UCSD-AML1 (cell line): Measurements from ENCODE around the gene EPC1.
"Not testable (repeated sequence)": the region's sequence is repeated elsewhere in the genome, so short reads cannot be mapped to it uniquely, and the experiment has no call there.

Experiments used
- DNase-seq: peaks from one replicate; lab custom pipeline; 2025; ENCODE audit not compliant: unreplicated experiment; lab: John Stamatoyannopoulos, UW

The EPC1 gene

GRCh38 chr10:32346551-32347362 is at the start of gene EPC1:
TSS of gene EPC1 (minus strand) at chr10:32347158. CDS start at chr10:32346915, 243 bp downstream.
- peak; percentile 85 for DNase-seq

- DNase-seq = no peak
Observed at GRCh38 chr10:32393911-32394310, 47.0 kb upstream of the EPC1 start.

GRCh38 chr10:32392284-32392683 is 45.3 kb upstream of the EPC1 start:
- not testable (repeated sequence) for DNase-seq

- no peak for DNase-seq
Observed at GRCh38 chr10:32390193-32390592, 43.2 kb upstream of the EPC1 start.

GRCh38 chr10:32388258-32389027 is 41.5 kb upstream of the EPC1 start:
- DNase-seq = no peak

- DNase-seq = no peak
Observed at GRCh38 chr10:32386623-32387260, 39.8 kb upstream of the EPC1 start.

GRCh38 chr10:32384171-32384570 is 37.2 kb upstream of the EPC1 start:
- DNase-seq = no peak

GRCh38 chr10:32381165-32381564 is 34.2 kb upstream of the EPC1 start:
- no peak for DNase-seq

GRCh38 chr10:32379950-32380551 is 33.1 kb upstream of the EPC1 start:
- peak; percentile 19 for DNase-seq

- peak; percentile 12 for DNase-seq
Observed at GRCh38 chr10:32379318-32379949, 32.5 kb upstream of the EPC1 start.

GRCh38 chr10:32378363-32379317 is 31.7 kb upstream of the EPC1 start:
- peak; percentile 91 for DNase-seq

- no peak for DNase-seq
Observed at GRCh38 chr10:32377458-32378259, 30.7 kb upstream of the EPC1 start.

GRCh38 chr10:32376771-32377170 is 29.8 kb upstream of the EPC1 start:
- DNase-seq = no peak

- DNase-seq = no peak
Observed at GRCh38 chr10:32376097-32376496, 29.1 kb upstream of the EPC1 start.

GRCh38 chr10:32375631-32376030 is 28.7 kb upstream of the EPC1 start:
- no peak for DNase-seq

GRCh38 chr10:32374605-32375004 is 27.6 kb upstream of the EPC1 start:
- DNase-seq = no peak

- no peak for DNase-seq
Observed at GRCh38 chr10:32373496-32373895, 26.5 kb upstream of the EPC1 start.

- no peak for DNase-seq
Observed at GRCh38 chr10:32373031-32373430, 26.1 kb upstream of the EPC1 start.
